SKM-1 treated with dmso at 0.1 percent for 144 hours (cell line): ENCODE results near the gene ALS2.
A peak's percentile ranks its signal among the peaks of the same experiment; 100 is the strongest.
"Not testable (repeated sequence)": the region's sequence is repeated elsewhere in the genome, so short reads cannot be mapped to it uniquely, and the experiment has no call there.

ENCODE experiments used
- DNase-seq: peaks from one replicate; lab custom pipeline; 2025; ENCODE audit not compliant: unreplicated experiment; lab: John Stamatoyannopoulos, UW

ALS2 gene

GRCh38 chr2:201780674-201781493 is at the start of gene ALS2:
ALS2 (minus strand) TSS chr2:201780933; CDS start chr2:201768885, 12,048 bp downstream.
- DNase-seq: peak; percentile 91

- no peak for DNase-seq
These were observed 47.5 kb upstream of the ALS2 start for GRCh38 chr2:201828220-201828619.

- no peak for DNase-seq
These were observed 46.9 kb upstream of the ALS2 start for GRCh38 chr2:201827621-201828020.

GRCh38 chr2:201824212-201824611 is 43.5 kb upstream of the ALS2 start:
- no peak for DNase-seq

GRCh38 chr2:201821080-201821479 is 40.3 kb upstream of the ALS2 start:
- no peak for DNase-seq

GRCh38 chr2:201820383-201821007 is 39.8 kb upstream of the ALS2 start:
- no peak for DNase-seq

- DNase-seq: no peak
These were observed 36.2 kb upstream of the ALS2 start for GRCh38 chr2:201816657-201817575.

- no peak for DNase-seq
These were observed 33.4 kb upstream of the ALS2 start for GRCh38 chr2:201813996-201814760.

- DNase-seq: not testable (repeated sequence)
These were observed 29.9 kb upstream of the ALS2 start for GRCh38 chr2:201810604-201811003.

GRCh38 chr2:201809633-201810032 is 28.9 kb upstream of the ALS2 start:
- no peak for DNase-seq

GRCh38 chr2:201808027-201808426 is 27.3 kb upstream of the ALS2 start:
- no peak for DNase-seq

GRCh38 chr2:201807452-201807999 is 26.8 kb upstream of the ALS2 start:
- DNase-seq: no peak

- no peak for DNase-seq
These were observed 25.9 kb upstream of the ALS2 start, which contains the start of gene CDK15 for GRCh38 chr2:201806442-201807170. CDK15 (plus strand) TSS chr2:201806537; CDS start chr2:201806665, 128 bp downstream.

GRCh38 chr2:201798914-201799285 is 18.2 kb upstream of the ALS2 start:
- not testable (repeated sequence) for DNase-seq

GRCh38 chr2:201798252-201798913 is 17.6 kb upstream of the ALS2 start:
- no peak for DNase-seq

GRCh38 chr2:201797175-201797840 is 16.6 kb upstream of the ALS2 start:
- no peak for DNase-seq

GRCh38 chr2:201796478-201796865 is 15.7 kb upstream of the ALS2 start:
- no peak for DNase-seq

- peak; percentile 61 for DNase-seq
These were observed 15.1 kb upstream of the ALS2 start for GRCh38 chr2:201795607-201796477.
